OCI-LY1 (cell line): ENCODE results near the gene OVOL3.

Experiments used
- H2AFZ ChIP-seq: fragments of 200-600 bp; sonication (generic), shearing (Covaris generic); 2 replicates; pipeline ENCODE4 v1.6.0; 2014; ENCODE audit warnings: antibody characterized with exemption, mild to moderate bottlenecking, low read length
- H3F3A ChIP-seq: fragments of 200-600 bp; sonication (generic), shearing (Covaris generic); 2 replicates; pipeline ENCODE4 v1.6.0; 2014; ENCODE audit warnings: mild to moderate bottlenecking, antibody characterized with exemption, low read length, moderate library complexity; ENCODE audit not compliant: insufficient read depth
- H3K27ac ChIP-seq: fragments of 200-600 bp; sonication (generic); 2 replicates; pipeline ENCODE4 v1.5.1; 2014; ENCODE audit warnings: low read length, mixed run types, mild to moderate bottlenecking, low read depth; ENCODE audit not compliant: poor library complexity, severe bottlenecking
- H3K27me3 ChIP-seq: fragments of 200-600 bp; sonication (generic); 2 replicates; pipeline ENCODE4 v1.6.0; 2014; ENCODE audit warnings: antibody characterized with exemption, mild to moderate bottlenecking, low read length, moderate library complexity; ENCODE audit not compliant: insufficient read depth
- H3K36me3 ChIP-seq: fragments of 200-600 bp; sonication (generic); 2 replicates; pipeline ENCODE4 v1.6.1; 2014; ENCODE audit warnings: mild to moderate bottlenecking, antibody characterized with exemption, low read length, moderate library complexity, mixed read lengths; ENCODE audit not compliant: insufficient read depth
- H3K4me1 ChIP-seq: fragments of 200-600 bp; sonication (generic); 2 replicates; pipeline ENCODE4 v1.5.1; 2014; ENCODE audit warnings: mild to moderate bottlenecking, low read length, moderate library complexity; ENCODE audit not compliant: insufficient read depth, severe bottlenecking
- H3K4me2 ChIP-seq: fragments of 200-600 bp; sonication (generic), shearing (Covaris generic); 2 replicates; pipeline ENCODE4 v1.6.1; 2014; ENCODE audit warnings: low read length
- H3K4me3 ChIP-seq: fragments of 200-600 bp; sonication (generic); 2 replicates; pipeline ENCODE4 v1.5.1; 2014; ENCODE audit warnings: low read length, low read depth, mild to moderate bottlenecking, mixed read lengths; ENCODE audit not compliant: poor library complexity, severe bottlenecking
- H3K79me2 ChIP-seq: fragments of 200-600 bp; shearing (Covaris generic); 2 replicates; pipeline ENCODE4 v1.6.1; 2016; ENCODE audit warnings: mixed run types, low read length, mixed read lengths; ENCODE audit not compliant: insufficient read depth
- H3K9ac ChIP-seq: fragments of 200-600 bp; sonication (generic), shearing (Covaris generic); 2 replicates; pipeline ENCODE4 v1.6.1; 2014; ENCODE audit warnings: mild to moderate bottlenecking, low read length, mixed read lengths
- H3K9me2 ChIP-seq: fragments of 200-600 bp; sonication (generic), shearing (Covaris generic); 2 replicates; pipeline ENCODE4 v1.6.1; 2014; ENCODE audit warnings: low read depth, mild to moderate bottlenecking, low read length, mixed read lengths
- H3K9me3 ChIP-seq: fragments of 200-600 bp; shearing (Covaris generic); 2 replicates; pipeline ENCODE4 v1.6.1; 2014; ENCODE audit warnings: low read length, mixed read lengths
- H4K20me1 ChIP-seq: fragments of 200-600 bp; sonication (generic), shearing (Covaris generic); 2 replicates; pipeline ENCODE4 v1.6.0; 2016; ENCODE audit warnings: mild to moderate bottlenecking, low read length; ENCODE audit not compliant: insufficient read depth
- EZH2 ChIP-seq: fragments of 200-600 bp; sonication (generic), shearing (Covaris generic); IDR thresholded peaks from 2 replicates; pipeline ENCODE4 v1.8.0; 2017; ENCODE audit warnings: borderline replicate concordance, mixed run types, mild to moderate bottlenecking, antibody characterized with exemption, low read length, moderate library complexity, mixed read lengths
- TF ChIP-seq, protein P1 (sequence below): fragments of 200-600 bp; sonication (generic), shearing (Covaris generic); IDR thresholded peaks from 2 replicates; pipeline ENCODE4 v1.5.1; 2017; ENCODE audit warnings: mild to moderate bottlenecking, antibody characterized with exemption, low read length, moderate library complexity, mixed read lengths

OVOL3 gene

DNA sequence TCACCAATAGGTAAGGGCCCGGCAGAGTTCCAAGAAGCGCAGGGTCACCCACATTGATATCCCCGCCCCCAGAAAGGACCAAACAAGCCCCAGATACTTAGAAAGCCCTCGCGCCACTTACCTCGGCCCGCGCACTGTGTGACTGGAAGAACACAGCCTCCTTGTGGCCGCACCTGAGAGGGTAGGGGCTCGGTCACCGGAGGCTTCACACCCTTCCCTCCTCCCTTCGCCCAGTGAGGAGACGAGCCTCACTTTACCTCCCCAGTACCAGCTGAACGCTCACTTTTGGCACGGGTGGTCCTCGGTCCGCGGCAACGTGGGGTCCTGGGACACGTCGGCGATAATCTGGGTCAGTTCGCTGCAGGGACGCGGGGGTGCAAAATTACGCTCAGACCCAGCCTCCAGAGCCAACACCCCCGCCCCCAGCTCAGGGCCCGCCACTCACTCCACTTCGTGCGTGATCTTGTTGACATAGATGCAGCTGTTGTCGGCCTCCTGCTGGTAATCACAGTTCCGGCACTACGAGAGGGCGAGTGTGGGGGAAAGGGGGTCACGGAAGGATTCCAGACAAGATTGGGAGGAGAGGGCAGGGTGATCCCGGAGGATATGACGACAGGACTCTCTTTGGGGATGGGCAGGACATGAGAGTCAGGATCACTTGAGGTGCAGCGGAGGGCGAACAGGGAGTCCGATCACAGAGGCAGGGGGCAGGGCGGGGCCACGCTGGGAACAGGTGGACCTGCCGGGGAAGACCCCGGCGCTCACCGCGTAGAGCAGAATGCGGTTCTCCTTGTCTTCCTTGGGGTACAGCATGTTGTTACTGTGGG, 3.2 kb downstream of the OVOL3 start:
- peaks cover 35% of the 10 kb centered on the region for H3K36me3 ChIP-seq
- no peak overlapping the region for H2AFZ ChIP-seq
- no peaks in the 10 kb centered on the region for H3K9me3 ChIP-seq
- H4K20me1 ChIP-seq = no peaks in the 10 kb centered on the region
- H3K27ac ChIP-seq = peak overlapping the region; percentile 41
- no peak for TF ChIP-seq EZH2
- TF ChIP-seq, protein P1, sequence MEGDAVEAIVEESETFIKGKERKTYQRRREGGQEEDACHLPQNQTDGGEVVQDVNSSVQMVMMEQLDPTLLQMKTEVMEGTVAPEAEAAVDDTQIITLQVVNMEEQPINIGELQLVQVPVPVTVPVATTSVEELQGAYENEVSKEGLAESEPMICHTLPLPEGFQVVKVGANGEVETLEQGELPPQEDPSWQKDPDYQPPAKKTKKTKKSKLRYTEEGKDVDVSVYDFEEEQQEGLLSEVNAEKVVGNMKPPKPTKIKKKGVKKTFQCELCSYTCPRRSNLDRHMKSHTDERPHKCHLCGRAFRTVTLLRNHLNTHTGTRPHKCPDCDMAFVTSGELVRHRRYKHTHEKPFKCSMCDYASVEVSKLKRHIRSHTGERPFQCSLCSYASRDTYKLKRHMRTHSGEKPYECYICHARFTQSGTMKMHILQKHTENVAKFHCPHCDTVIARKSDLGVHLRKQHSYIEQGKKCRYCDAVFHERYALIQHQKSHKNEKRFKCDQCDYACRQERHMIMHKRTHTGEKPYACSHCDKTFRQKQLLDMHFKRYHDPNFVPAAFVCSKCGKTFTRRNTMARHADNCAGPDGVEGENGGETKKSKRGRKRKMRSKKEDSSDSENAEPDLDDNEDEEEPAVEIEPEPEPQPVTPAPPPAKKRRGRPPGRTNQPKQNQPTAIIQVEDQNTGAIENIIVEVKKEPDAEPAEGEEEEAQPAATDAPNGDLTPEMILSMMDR = peak; percentile 14; the same call in 1 of the 2 replicates
- H3F3A ChIP-seq = no peaks in the 10 kb centered on the region
- H3K4me1 ChIP-seq = peaks cover 24% of the 10 kb centered on the region
- H3K9me2 ChIP-seq = no peaks in the 10 kb centered on the region
- H3K4me2 ChIP-seq = peak overlapping the region; percentile 79
- H3K9ac ChIP-seq = peak overlapping the region; percentile 97
- H3K27me3 ChIP-seq = no peaks in the 10 kb centered on the region
- H3K79me2 ChIP-seq = no peaks in the 10 kb centered on the region
- peak overlapping the region; percentile 96 for H3K4me3 ChIP-seq

DNA sequence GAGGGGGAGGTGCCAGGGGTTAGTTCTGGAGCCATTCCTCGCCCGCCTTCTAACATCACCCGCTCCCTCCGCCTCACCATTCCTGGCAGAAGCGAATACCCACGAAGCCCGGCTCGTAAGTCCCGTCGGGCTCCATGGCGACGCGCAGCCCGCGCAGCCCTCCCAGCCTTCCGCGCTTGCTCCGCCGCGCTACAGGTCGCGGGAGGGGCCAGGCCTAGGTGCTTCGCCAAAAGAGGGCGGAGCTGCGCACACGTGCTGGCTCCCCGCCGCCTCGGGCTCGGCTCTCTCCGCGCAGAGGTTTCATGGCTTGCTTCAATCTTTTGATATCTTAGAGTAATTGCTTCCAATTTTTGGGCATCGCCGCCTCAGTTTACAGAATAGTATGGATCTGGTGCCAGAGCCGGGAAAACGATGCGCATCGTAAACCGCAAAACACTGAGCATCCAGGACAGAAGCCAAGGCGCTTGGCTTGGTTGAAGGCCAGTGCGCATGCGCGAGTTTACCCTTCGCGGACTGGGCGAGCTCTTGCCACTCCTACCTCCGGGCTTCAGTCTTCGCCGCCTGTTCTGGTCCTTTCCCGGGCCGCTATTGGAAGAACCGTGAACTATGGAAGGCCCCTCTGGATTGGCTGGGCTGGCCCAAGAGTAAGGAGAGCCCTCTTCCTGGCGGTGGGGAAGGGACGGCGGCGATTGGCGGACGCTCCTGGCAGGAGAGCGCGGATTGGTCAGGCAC, 3.9 kb downstream of the OVOL3 start, which contains the start of gene POLR2I:
Gene POLR2I, minus strand, starts transcription at position 155 of the 732 bp plus-strand sequence. Its CDS starts 19 bp downstream, at position 136.
- Histone ChIP-seq H2AFZ (no peak within 1 kb of the TSS), H3K9ac (peak within 1 kb of the TSS; percentile 97), H3K27me3 (no peaks in the 10 kb centered on the region), H3F3A (no peaks in the 10 kb centered on the region), H4K20me1 (no peaks in the 10 kb centered on the region), H3K4me1 (peaks cover 24% of the 10 kb centered on the region), H3K4me3 (peak within 1 kb of the TSS; percentile 96), H3K4me2 (peak within 1 kb of the TSS; percentile 79), H3K27ac (peak within 1 kb of the TSS; percentile 72), H3K79me2 (no peaks in the 10 kb centered on the region), H3K36me3 (peaks cover 37% of the 10 kb centered on the region), H3K9me3 (no peaks in the 10 kb centered on the region), H3K9me2 (no peaks in the 10 kb centered on the region)
- TF ChIP-seq, protein P1 = no peak
- TF ChIP-seq EZH2 = no peak

DNA sequence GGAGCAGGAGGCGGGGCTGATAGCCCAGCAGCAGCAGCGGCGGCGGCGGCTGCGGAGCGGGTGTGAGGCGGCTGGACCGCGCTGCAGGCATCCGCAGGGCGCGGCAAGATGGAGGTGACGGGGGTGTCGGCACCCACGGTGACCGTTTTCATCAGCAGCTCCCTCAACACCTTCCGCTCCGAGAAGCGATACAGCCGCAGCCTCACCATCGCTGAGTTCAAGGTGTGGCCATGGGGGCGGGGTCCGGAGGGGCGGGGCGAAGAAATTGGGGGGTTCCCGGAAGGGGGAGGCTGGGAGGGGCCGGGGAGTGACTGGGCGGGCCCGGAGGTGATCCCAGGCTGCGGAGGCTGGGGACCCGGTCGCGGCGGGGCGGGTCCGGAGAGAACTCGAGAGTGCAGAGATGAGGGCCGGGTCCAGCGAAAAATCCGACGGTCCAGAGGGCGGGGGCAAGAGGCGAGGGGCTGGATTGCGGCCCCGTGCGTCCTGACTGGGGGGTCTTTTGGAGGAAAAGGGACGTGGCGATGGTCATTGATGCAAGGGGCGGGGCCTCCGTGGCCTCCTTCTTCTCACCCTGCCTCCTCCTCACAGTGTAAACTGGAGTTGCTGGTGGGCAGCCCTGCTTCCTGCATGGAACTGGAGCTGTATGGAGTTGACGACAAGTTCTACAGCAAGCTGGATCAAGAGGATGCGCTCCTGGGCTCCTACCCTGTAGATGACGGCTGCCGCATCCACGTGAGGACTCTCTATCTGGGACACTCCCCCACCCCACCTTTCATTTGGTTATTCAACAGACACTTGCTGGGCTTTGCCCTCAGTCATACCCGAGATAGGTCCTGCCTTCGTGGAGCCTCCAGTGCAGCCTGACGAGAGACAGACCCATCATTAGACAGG, 4.8 kb downstream of the OVOL3 start, which contains the start of gene TBCB:
Gene TBCB, plus strand, starts transcription at position 16 of the 891 bp plus-strand sequence. Its CDS starts 93 bp downstream, at position 109.
- Histone ChIP-seq H3K4me3 (peak within 1 kb of the TSS; percentile 96), H3K79me2 (no peaks in the 10 kb centered on the region), H4K20me1 (no peaks in the 10 kb centered on the region), H3K9ac (peak within 1 kb of the TSS; percentile 97), H3F3A (no peaks in the 10 kb centered on the region), H3K9me2 (no peaks in the 10 kb centered on the region), H3K27ac (peak within 1 kb of the TSS; percentile 72), H3K27me3 (no peaks in the 10 kb centered on the region), H3K9me3 (no peaks in the 10 kb centered on the region), H2AFZ (no peak within 1 kb of the TSS), H3K4me1 (peaks cover 24% of the 10 kb centered on the region), H3K4me2 (peak within 1 kb of the TSS; percentile 79), H3K36me3 (peaks cover 37% of the 10 kb centered on the region)
- TF ChIP-seq EZH2 = no peak
- TF ChIP-seq, protein P1 = no peak
